OCI-LY1 (cell line): ENCODE data around the gene OTOL1.

ENCODE experiments used
- EZH2 ChIP-seq: fragments of 200-600 bp; sonication (generic), shearing (Covaris generic); IDR thresholded peaks from 2 replicates; pipeline ENCODE4 v1.8.0; 2017; ENCODE audit warnings: borderline replicate concordance, mixed run types, mild to moderate bottlenecking, antibody characterized with exemption, low read length, moderate library complexity, mixed read lengths
- TF ChIP-seq, protein P1 (sequence below): fragments of 200-600 bp; sonication (generic), shearing (Covaris generic); IDR thresholded peaks from 2 replicates; pipeline ENCODE4 v1.5.1; 2017; ENCODE audit warnings: mild to moderate bottlenecking, antibody characterized with exemption, low read length, moderate library complexity, mixed read lengths

DNA sequence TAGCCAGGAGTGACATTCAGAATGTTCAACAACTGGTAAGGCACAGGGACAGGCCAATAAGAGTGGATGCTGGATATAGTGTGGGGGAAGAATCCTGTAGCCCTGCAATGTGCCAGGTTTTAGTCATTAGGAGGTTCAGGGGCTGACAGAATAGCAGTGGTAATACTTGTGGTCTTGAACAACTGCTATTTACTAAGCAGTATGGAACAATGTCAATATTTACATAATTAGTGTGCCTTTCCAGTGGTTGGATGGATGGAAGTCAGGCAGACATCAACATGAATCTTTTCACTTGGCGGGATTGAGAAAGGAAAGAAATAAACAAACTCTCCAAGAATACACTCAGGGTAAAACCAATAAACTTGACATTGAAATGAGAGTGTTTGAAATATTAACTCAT lies 55.1 kb downstream of the OTOL1 start:
- TF ChIP-seq, protein P1, sequence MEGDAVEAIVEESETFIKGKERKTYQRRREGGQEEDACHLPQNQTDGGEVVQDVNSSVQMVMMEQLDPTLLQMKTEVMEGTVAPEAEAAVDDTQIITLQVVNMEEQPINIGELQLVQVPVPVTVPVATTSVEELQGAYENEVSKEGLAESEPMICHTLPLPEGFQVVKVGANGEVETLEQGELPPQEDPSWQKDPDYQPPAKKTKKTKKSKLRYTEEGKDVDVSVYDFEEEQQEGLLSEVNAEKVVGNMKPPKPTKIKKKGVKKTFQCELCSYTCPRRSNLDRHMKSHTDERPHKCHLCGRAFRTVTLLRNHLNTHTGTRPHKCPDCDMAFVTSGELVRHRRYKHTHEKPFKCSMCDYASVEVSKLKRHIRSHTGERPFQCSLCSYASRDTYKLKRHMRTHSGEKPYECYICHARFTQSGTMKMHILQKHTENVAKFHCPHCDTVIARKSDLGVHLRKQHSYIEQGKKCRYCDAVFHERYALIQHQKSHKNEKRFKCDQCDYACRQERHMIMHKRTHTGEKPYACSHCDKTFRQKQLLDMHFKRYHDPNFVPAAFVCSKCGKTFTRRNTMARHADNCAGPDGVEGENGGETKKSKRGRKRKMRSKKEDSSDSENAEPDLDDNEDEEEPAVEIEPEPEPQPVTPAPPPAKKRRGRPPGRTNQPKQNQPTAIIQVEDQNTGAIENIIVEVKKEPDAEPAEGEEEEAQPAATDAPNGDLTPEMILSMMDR: no peak
- no peak for TF ChIP-seq EZH2
